HCT116 (cell line): ENCODE measurements around the gene DEPDC1B.

Experiments used
- CBX3 ChIP-seq: IDR thresholded peaks from 2 replicates; pipeline ENCODE4 v1.6.1; 2012; ENCODE audit warnings: low read depth
- CTCF ChIP-seq, 3 experiments: fragments of 200-600 bp in 1 of 3; sonication (generic) in 1 of 3; IDR thresholded peaks in 2 of 3; conservative IDR thresholded peaks in 1 of 3; 2 replicates each; pipeline ENCODE4 v1.5.1; 2012 to 2017; ENCODE audit warnings: low read depth in 2 of 3, low read length in 2 of 3, antibody characterized with exemption in 1 of 3, borderline replicate concordance in 1 of 3, control low read depth in 1 of 3, mild to moderate bottlenecking in 1 of 3, mixed read lengths in 1 of 3, mixed run types in 1 of 3, moderate library complexity in 1 of 3; ENCODE audit not compliant: insufficient read depth in 1 of 3
- EZH2phosphoT487 ChIP-seq: fragments of 200-600 bp; IDR thresholded peaks from 2 replicates; pipeline ENCODE4 v1.6.1; 2018; ENCODE audit warnings: antibody characterized with exemption, borderline replicate concordance
- POLR2A ChIP-seq: IDR thresholded peaks from 2 replicates; pipeline ENCODE4 v1.7.0; 2011; ENCODE audit warnings: borderline replicate concordance; ENCODE audit not compliant: insufficient read depth, insufficient read length; ENCODE audit errors: extremely low read depth
- YY1 ChIP-seq: IDR thresholded peaks from 2 replicates; pipeline ENCODE4 v1.6.1; 2011; ENCODE audit warnings: low read length, low read depth, moderate library complexity, mild to moderate bottlenecking; ENCODE audit not compliant: insufficient replicate concordance; ENCODE audit errors: extremely low read depth

GRCh38 chr5:60685028-60685427 is 14.9 kb downstream of the DEPDC1B start:
- TF ChIP-seq CTCF (IDR thresholded peaks at IDR 0.05 in 2 of 3, conservative IDR thresholded peaks at IDR 0.05 in 1 of 3; ENCODE audit: borderline replicate concordance in 1 of 3, insufficient read depth in 1 of 3, low read depth in 2 of 3, low read length in 2 of 3) (no peak), POLR2A (no peak), YY1 (no peak), EZH2phosphoT487 (no peak), CBX3 (no peak)
